HG03442 (cell line): ENCODE measurements around the gene TRIM8.
"Not testable (repeated sequence)": the region's sequence is repeated elsewhere in the genome, so short reads cannot be mapped to it uniquely, and the experiment has no call there.

Source experiments
- ATAC-seq: cut with Tn5 transposase; IDR thresholded peaks from one replicate; pipeline ENCODE4 v1.9.1; 2021; ENCODE audit warnings: mild to moderate bottlenecking, moderate library complexity; ENCODE audit not compliant: unreplicated experiment

The TRIM8 gene

GRCh38 chr10:102667411-102667810 is 23.1 kb downstream of the TRIM8 start:
- ATAC-seq: not testable (repeated sequence)

- no peak for ATAC-seq
Measured at GRCh38 chr10:102668326-102669107, 24.2 kb downstream of the TRIM8 start.

GRCh38 chr10:102669206-102670064 is 25.2 kb downstream of the TRIM8 start:
- no peak for ATAC-seq

- no peak for ATAC-seq
Measured at GRCh38 chr10:102670065-102670670, 25.9 kb downstream of the TRIM8 start.

- no peak for ATAC-seq
Measured at GRCh38 chr10:102670871-102671434, 26.7 kb downstream of the TRIM8 start.

GRCh38 chr10:102673236-102673818 is 29.0 kb downstream of the TRIM8 start:
- ATAC-seq: no peak

GRCh38 chr10:102673819-102674511 is 29.7 kb downstream of the TRIM8 start:
- no peak for ATAC-seq

GRCh38 chr10:102674566-102674965 is 30.3 kb downstream of the TRIM8 start:
- ATAC-seq: no peak

- no peak for ATAC-seq
Measured at GRCh38 chr10:102675011-102675665, 30.9 kb downstream of the TRIM8 start.

GRCh38 chr10:102675666-102676533 is 31.6 kb downstream of the TRIM8 start:
- ATAC-seq: no peak

GRCh38 chr10:102676534-102677315 is 32.4 kb downstream of the TRIM8 start:
- no peak for ATAC-seq

GRCh38 chr10:102677331-102678067 is 33.2 kb downstream of the TRIM8 start:
- ATAC-seq: no peak

GRCh38 chr10:102678068-102678400 is 33.8 kb downstream of the TRIM8 start:
- no peak for ATAC-seq

- no peak for ATAC-seq
Measured at GRCh38 chr10:102678842-102679289, 34.6 kb downstream of the TRIM8 start.

- ATAC-seq: no peak
Measured at GRCh38 chr10:102679596-102679995, 35.3 kb downstream of the TRIM8 start.

- no peak for ATAC-seq
Measured at GRCh38 chr10:102681696-102682095, 37.4 kb downstream of the TRIM8 start.

GRCh38 chr10:102682416-102682815 is 38.1 kb downstream of the TRIM8 start:
- no peak for ATAC-seq
